ENCODE data around the gene TMEM208. TPM values are rescaled to one million over a fixed set of nuclear protein-coding genes. Genes with fewer than 3 reads are reported as not detected.

TMEM208 gene
- total and polyA plus RNA-seq, 4 donors: 22.3 to 140 (median 70.2) TPM

GRCh38 chr16:67236563-67237395 lies 9.8 kb downstream of the TMEM208 start:
- Histone ChIP-seq H3K4me1 (ENCODE audit: control insufficient read depth in 4 of 4, insufficient read depth in 4 of 4, low read length in 3 of 4) (peaks cover 0 to 3% (median 1%) of the 10 kb centered on the region in 4 donors), H3K27ac (ENCODE audit: low read depth in 1 of 2, low read length in 2 of 2) (no peak overlapping the region), H3K9me3 (ENCODE audit: control insufficient read depth in 4 of 4, low read length in 3 of 4) (no peaks in the 10 kb centered on the region), H3K36me3 (ENCODE audit: control insufficient read depth in 4 of 4, insufficient read depth in 3 of 4, low read depth in 1 of 4, low read length in 3 of 4) (peaks cover 0 to 16% (median 2%) of the 10 kb centered on the region in 4 donors), H3K27me3 (ENCODE audit: control insufficient read depth in 4 of 4, insufficient read depth in 4 of 4, low read length in 3 of 4) (no peaks in the 10 kb centered on the region), H3K9ac (ENCODE audit: low read depth in 1 of 2, low read length in 2 of 2) (no peak overlapping the region), H3K4me3 (ENCODE audit: low read depth in 1 of 3, low read length in 3 of 3) (no peak overlapping the region)
- WGBS: 73% methylated on average over 50 of the region's 50 CpGs
- TF ChIP-seq MAX (IDR thresholded peaks at IDR 0.05) (no peak), GABPA (IDR thresholded peaks at IDR 0.05 in 1 of 2, conservative IDR thresholded peaks at IDR 0.05 in 1 of 2) (no peak)
- DNase-seq (ENCODE audit: low spot score): peak; percentile 79

DNA sequence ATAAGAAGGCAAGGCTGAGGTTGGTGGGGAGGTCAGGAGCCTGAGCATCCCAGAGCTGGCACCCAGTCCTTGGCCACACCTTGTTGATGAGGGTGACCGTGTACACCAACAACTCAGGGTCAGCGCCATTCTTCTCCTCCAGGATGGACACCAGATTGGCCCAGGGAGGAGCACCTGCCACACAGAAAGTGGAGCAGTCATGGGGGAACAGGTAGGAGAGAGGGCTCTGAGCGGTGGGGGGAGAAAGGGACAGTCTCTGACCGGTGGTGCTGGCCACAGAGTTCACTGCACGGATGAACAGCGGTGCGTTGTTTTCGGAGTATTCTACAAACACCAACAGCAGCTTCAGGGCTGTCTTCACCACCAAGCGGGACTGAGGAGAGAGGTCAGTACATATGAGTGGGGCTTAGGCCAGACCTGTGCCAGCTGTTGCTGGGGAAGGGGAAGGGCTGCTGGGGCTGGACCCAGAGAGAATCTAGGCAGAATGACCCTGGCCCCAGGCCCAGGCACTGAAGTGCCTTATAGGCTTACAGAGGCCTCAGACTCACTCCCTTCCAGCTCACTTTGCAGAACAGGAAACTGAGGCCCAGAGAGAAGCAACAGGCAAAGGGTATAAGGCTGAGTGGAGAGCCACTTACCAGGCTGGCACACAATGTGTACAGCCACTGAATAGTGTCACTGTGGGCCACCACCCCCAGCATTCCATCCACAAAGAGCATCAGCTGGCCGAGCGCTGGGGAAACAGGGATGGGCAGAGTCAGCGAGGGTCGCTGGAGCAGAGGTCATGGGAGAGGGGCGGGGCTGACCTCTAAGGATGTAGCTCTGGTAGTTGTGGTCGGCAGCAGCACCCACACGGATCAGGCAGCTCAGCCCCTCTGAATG lies 10.7 kb downstream of the TMEM208 start:
- Histone ChIP-seq H3K27ac (ENCODE audit: low read depth in 1 of 2, low read length in 2 of 2) (no peak overlapping the region), H3K4me3 (ENCODE audit: low read depth in 1 of 3, low read length in 3 of 3) (no peak overlapping the region), H3K27me3 (ENCODE audit: control insufficient read depth in 4 of 4, insufficient read depth in 4 of 4, low read length in 3 of 4) (no peaks in the 10 kb centered on the region), H3K9ac (ENCODE audit: low read depth in 1 of 2, low read length in 2 of 2) (no peak overlapping the region), H3K9me3 (ENCODE audit: control insufficient read depth in 4 of 4, low read length in 3 of 4) (no peaks in the 10 kb centered on the region), H3K36me3 (ENCODE audit: control insufficient read depth in 4 of 4, insufficient read depth in 3 of 4, low read depth in 1 of 4, low read length in 3 of 4) (peaks cover 0 to 16% (median 2%) of the 10 kb centered on the region in 4 donors), H3K4me1 (ENCODE audit: control insufficient read depth in 4 of 4, insufficient read depth in 4 of 4, low read length in 3 of 4) (peaks cover 0 to 8% (median 4%) of the 10 kb centered on the region in 4 donors)
- no peak for DNase-seq (ENCODE audit: low spot score)
- TF ChIP-seq TAF1 (conservative IDR thresholded peaks at IDR 0.05) (no peak), MAX (IDR thresholded peaks at IDR 0.05) (no peak), ATF3 (IDR thresholded peaks at IDR 0.05) (no peak), GABPA (IDR thresholded peaks at IDR 0.05 in 1 of 2, conservative IDR thresholded peaks at IDR 0.05 in 1 of 2) (no peak), SP1 (IDR thresholded peaks at IDR 0.05) (no peak)
- WGBS: 83% methylated on average over 16 of the region's 16 CpGs

- Histone ChIP-seq H3K27ac (ENCODE audit: low read depth in 1 of 2, low read length in 2 of 2) (no peak overlapping the region), H3K9me3 (ENCODE audit: control insufficient read depth in 4 of 4, low read length in 3 of 4) (no peaks in the 10 kb centered on the region), H3K9ac (ENCODE audit: low read depth in 1 of 2, low read length in 2 of 2) (no peak overlapping the region), H3K36me3 (ENCODE audit: control insufficient read depth in 4 of 4, insufficient read depth in 3 of 4, low read depth in 1 of 4, low read length in 3 of 4) (peaks cover 0 to 16% (median 2%) of the 10 kb centered on the region in 4 donors), H3K4me1 (ENCODE audit: control insufficient read depth in 4 of 4, insufficient read depth in 4 of 4, low read length in 3 of 4) (peaks cover 0 to 8% (median 4%) of the 10 kb centered on the region in 4 donors), H3K4me3 (ENCODE audit: low read depth in 1 of 3, low read length in 3 of 3) (no peak overlapping the region), H3K27me3 (ENCODE audit: control insufficient read depth in 4 of 4, insufficient read depth in 4 of 4, low read length in 3 of 4) (no peaks in the 10 kb centered on the region)
- no peak for DNase-seq (ENCODE audit: low spot score)
- 94% methylated on average over 3 of the region's 3 CpGs for WGBS
- TF ChIP-seq HNF4G (IDR thresholded peaks at IDR 0.05): no peak
- TF ChIP-seq FOXA2 (IDR thresholded peaks at IDR 0.05): no peak
- no peak for TF ChIP-seq MAX (IDR thresholded peaks at IDR 0.05)
- no peak for TF ChIP-seq ATF3 (IDR thresholded peaks at IDR 0.05)
- no peak for TF ChIP-seq EGR1 (IDR thresholded peaks at IDR 0.05; ENCODE audit: low read depth in 2 of 2)
- no peak for TF ChIP-seq FOXA1 (IDR thresholded peaks at IDR 0.05)
- TF ChIP-seq RXRA (IDR thresholded peaks at IDR 0.05): no peak
- TF ChIP-seq CTCF (IDR thresholded peaks at IDR 0.05; ENCODE audit: low read depth, low read length, missing input control): no peak
- TF ChIP-seq JUND (IDR thresholded peaks at IDR 0.05): no peak
- TF ChIP-seq TAF1 (conservative IDR thresholded peaks at IDR 0.05): no peak
- TF ChIP-seq, protein P1, sequence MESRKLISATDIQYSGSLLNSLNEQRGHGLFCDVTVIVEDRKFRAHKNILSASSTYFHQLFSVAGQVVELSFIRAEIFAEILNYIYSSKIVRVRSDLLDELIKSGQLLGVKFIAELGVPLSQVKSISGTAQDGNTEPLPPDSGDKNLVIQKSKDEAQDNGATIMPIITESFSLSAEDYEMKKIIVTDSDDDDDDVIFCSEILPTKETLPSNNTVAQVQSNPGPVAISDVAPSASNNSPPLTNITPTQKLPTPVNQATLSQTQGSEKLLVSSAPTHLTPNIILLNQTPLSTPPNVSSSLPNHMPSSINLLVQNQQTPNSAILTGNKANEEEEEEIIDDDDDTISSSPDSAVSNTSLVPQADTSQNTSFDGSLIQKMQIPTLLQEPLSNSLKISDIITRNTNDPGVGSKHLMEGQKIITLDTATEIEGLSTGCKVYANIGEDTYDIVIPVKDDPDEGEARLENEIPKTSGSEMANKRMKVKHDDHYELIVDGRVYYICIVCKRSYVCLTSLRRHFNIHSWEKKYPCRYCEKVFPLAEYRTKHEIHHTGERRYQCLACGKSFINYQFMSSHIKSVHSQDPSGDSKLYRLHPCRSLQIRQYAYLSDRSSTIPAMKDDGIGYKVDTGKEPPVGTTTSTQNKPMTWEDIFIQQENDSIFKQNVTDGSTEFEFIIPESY (IDR thresholded peaks at IDR 0.05): no peak
- TF ChIP-seq GABPA (IDR thresholded peaks at IDR 0.05 in 1 of 2, conservative IDR thresholded peaks at IDR 0.05 in 1 of 2): no peak
- no peak for TF ChIP-seq REST (IDR thresholded peaks at IDR 0.05)
- no peak for TF ChIP-seq NR2F2 (IDR thresholded peaks at IDR 0.05)
Observed at GRCh38 chr16:67238278-67238575, 11.3 kb downstream of the TMEM208 start.
